ENCODE measurements around the gene VSTM5.

Gene VSTM5

DNA sequence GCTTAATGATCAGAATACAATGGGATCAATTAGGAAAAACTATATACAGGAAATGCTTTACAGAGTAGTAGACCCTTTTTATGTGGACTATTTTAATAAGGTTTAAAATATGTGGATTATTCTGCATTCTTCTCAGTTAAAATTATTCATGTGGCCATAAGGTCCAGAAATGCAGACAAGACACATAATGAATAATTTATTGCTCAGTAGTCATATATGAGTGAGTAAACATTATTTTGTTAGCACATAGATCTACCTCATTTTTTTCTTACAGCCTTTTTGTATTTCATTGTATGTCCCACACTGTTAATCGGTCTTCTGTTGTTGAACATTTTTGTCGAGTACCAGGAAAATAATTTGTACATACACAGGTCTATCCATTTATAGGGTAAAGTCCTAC is 45.5 kb downstream of the VSTM5 start:
- no peak for TF ChIP-seq FOXP2 (optimal IDR thresholded peaks at IDR 0.05; ENCODE audit: borderline replicate concordance, extremely low read depth, extremely low read length, insufficient read depth)
- TF ChIP-seq TAF1 (IDR thresholded peaks at IDR 0.05; ENCODE audit: borderline replicate concordance, insufficient read depth, low read length), result no peak
- TF ChIP-seq POLR2AphosphoS5 (IDR thresholded peaks at IDR 0.05; ENCODE audit: low read depth, low read length), result no peak
- no peak for TF ChIP-seq SIN3A (IDR thresholded peaks at IDR 0.05; ENCODE audit: borderline replicate concordance, insufficient read depth, low read length)
- TF ChIP-seq, protein P1, sequence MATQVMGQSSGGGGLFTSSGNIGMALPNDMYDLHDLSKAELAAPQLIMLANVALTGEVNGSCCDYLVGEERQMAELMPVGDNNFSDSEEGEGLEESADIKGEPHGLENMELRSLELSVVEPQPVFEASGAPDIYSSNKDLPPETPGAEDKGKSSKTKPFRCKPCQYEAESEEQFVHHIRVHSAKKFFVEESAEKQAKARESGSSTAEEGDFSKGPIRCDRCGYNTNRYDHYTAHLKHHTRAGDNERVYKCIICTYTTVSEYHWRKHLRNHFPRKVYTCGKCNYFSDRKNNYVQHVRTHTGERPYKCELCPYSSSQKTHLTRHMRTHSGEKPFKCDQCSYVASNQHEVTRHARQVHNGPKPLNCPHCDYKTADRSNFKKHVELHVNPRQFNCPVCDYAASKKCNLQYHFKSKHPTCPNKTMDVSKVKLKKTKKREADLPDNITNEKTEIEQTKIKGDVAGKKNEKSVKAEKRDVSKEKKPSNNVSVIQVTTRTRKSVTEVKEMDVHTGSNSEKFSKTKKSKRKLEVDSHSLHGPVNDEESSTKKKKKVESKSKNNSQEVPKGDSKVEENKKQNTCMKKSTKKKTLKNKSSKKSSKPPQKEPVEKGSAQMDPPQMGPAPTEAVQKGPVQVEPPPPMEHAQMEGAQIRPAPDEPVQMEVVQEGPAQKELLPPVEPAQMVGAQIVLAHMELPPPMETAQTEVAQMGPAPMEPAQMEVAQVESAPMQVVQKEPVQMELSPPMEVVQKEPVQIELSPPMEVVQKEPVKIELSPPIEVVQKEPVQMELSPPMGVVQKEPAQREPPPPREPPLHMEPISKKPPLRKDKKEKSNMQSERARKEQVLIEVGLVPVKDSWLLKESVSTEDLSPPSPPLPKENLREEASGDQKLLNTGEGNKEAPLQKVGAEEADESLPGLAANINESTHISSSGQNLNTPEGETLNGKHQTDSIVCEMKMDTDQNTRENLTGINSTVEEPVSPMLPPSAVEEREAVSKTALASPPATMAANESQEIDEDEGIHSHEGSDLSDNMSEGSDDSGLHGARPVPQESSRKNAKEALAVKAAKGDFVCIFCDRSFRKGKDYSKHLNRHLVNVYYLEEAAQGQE (IDR thresholded peaks at IDR 0.05; ENCODE audit: insufficient read depth in 1 of 2, low read depth in 2 of 2, low read length in 2 of 2), result no peak

DNA sequence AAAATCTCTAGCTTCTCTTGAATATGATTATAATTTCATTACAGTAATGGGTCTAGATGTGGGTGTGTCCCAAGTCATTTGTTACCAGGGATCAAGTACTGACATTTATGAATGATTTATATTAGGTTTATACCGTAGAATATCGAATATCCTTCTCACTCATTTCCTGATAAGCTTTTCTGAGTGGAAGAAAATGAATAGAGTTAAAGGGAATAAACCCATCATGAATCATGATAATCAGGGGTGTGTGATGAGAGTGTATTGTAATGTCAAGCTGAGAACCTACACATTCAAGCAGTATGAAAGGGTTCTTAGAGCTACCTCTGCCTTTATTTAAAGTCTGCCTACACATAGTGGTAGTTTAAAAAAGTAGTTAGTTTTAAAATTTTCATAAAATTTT is 49.1 kb downstream of the VSTM5 start:
- no peak for TF ChIP-seq POLR2AphosphoS5 (IDR thresholded peaks at IDR 0.05; ENCODE audit: low read depth, low read length)
- no peak for TF ChIP-seq SIN3A (IDR thresholded peaks at IDR 0.05; ENCODE audit: borderline replicate concordance, insufficient read depth, low read length)
- TF ChIP-seq TAF1 (IDR thresholded peaks at IDR 0.05; ENCODE audit: borderline replicate concordance, insufficient read depth, low read length), result no peak
- TF ChIP-seq FOXP2 (optimal IDR thresholded peaks at IDR 0.05; ENCODE audit: borderline replicate concordance, extremely low read depth, extremely low read length, insufficient read depth), result no peak
- TF ChIP-seq, protein P1 (IDR thresholded peaks at IDR 0.05; ENCODE audit: insufficient read depth in 1 of 2, low read depth in 2 of 2, low read length in 2 of 2), result no peak

DNA sequence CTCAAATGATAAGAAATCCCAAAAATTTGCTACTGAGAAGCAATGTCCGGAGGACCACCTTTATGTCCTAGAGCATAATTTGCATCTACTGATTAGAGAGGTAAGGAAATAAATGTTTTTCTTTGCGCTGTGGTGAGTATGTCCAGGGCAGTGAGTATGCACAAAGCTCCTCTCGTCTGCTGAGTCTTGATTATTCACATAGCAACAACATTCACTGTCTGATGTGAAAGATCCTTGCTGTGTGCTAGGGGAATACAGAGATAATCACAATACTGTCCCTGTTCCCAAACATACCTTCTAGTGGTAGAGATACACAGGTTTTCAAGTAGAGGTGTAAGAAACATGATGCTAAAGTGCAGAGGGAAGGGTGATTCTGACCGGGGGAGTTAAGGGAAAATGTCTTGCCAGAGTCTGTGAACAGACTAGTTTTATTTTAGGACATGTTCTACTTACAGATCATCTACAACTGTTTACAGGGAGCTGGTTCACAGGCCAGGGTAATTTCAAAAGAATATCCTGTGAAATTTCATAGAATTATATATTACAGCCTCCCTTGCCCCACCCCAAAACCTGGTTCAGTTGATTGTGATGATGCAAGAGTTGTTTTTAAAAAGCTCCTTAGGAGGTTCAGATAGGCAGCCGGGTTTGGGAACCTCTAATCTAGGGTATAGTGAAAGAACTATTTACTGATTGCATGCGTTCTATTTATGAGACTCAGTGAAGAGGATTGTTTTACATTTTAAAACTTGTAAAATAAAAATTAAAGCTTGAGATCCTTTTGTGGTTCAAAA is 53.8 kb downstream of the VSTM5 start:
- TF ChIP-seq TAF1 (IDR thresholded peaks at IDR 0.05; ENCODE audit: borderline replicate concordance, insufficient read depth, low read length), result no peak
- TF ChIP-seq FOXP2 (optimal IDR thresholded peaks at IDR 0.05; ENCODE audit: borderline replicate concordance, extremely low read depth, extremely low read length, insufficient read depth), result no peak
- no peak for TF ChIP-seq SIN3A (IDR thresholded peaks at IDR 0.05; ENCODE audit: borderline replicate concordance, insufficient read depth, low read length)
- no peak for TF ChIP-seq POLR2AphosphoS5 (IDR thresholded peaks at IDR 0.05; ENCODE audit: low read depth, low read length)
- TF ChIP-seq, protein P1 (IDR thresholded peaks at IDR 0.05; ENCODE audit: insufficient read depth in 1 of 2, low read depth in 2 of 2, low read length in 2 of 2), result no peak

DNA sequence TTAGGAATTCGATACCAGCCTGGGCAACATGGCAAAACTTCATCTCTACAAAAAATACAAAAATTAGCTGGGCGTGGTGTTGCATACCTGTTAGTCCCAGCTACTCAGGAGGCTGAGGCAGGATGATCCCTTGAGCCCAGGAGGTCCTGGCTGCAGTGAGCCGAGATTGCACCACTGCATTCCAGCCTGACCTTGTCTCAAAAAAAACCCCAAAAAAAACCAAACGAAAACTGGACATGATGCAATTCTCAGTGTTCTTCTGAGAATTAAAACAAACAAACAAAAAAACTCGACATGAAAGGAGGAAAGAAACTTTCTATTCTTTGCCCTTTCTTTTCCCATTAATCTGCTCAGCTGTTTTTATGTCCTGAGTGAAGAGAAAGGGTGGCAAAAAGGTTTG is 58.9 kb downstream of the VSTM5 start:
- TF ChIP-seq TAF1 (IDR thresholded peaks at IDR 0.05; ENCODE audit: borderline replicate concordance, insufficient read depth, low read length) (no peak), POLR2AphosphoS5 (IDR thresholded peaks at IDR 0.05; ENCODE audit: low read depth, low read length) (no peak), FOXP2 (optimal IDR thresholded peaks at IDR 0.05; ENCODE audit: borderline replicate concordance, extremely low read depth, extremely low read length, insufficient read depth) (no peak), SIN3A (IDR thresholded peaks at IDR 0.05; ENCODE audit: borderline replicate concordance, insufficient read depth, low read length) (no peak)
- TF ChIP-seq, protein P1 (IDR thresholded peaks at IDR 0.05; ENCODE audit: insufficient read depth in 1 of 2, low read depth in 2 of 2, low read length in 2 of 2), result no peak
